ENCODE results near the gene RAB9A.

Gene RAB9A

GRCh38 chrX:13755254-13755653, 66.3 kb downstream of the RAB9A start:
- no peaks in the 10 kb centered on the region for H3K9me3 ChIP-seq (ENCODE audit: insufficient read depth, low read depth, low read length)
- H3K4me2 ChIP-seq (ENCODE audit: low read depth, low read length, poor library complexity, severe bottlenecking), result no peak overlapping the region
- H2AFZ ChIP-seq (ENCODE audit: low read length), result no peak overlapping the region
- no peak overlapping the region for H3K9ac ChIP-seq (ENCODE audit: low read depth, low read length, poor library complexity, severe bottlenecking)
- H3K4me3 ChIP-seq (ENCODE audit: low read length, poor library complexity, severe bottlenecking), result no peak overlapping the region
- H3K9me2 ChIP-seq (replicated peaks; ENCODE audit: low read depth, low read length), result no peaks in the 10 kb centered on the region
- H3K36me3 ChIP-seq (ENCODE audit: insufficient read depth, low read length), result peaks cover 41% of the 10 kb centered on the region; the same call in 1 of the 2 replicates
- TF ChIP-seq CTCF (conservative IDR thresholded peaks at IDR 0.05; ENCODE audit: low read length) (no peak), EZH2phosphoT487 (IDR thresholded peaks at IDR 0.05; ENCODE audit: borderline replicate concordance) (no peak)
- H3K27me3 ChIP-seq (ENCODE audit: insufficient read depth, low read length, poor library complexity, severe bottlenecking), result no peaks in the 10 kb centered on the region
- peaks cover 10% of the 10 kb centered on the region for H3K4me1 ChIP-seq (ENCODE audit: insufficient read depth, low read length, poor library complexity, severe bottlenecking)
- no peaks in the 10 kb centered on the region for H3K79me2 ChIP-seq (ENCODE audit: insufficient read depth, low read length)
- no peaks in the 10 kb centered on the region for H4K20me1 ChIP-seq (ENCODE audit: insufficient read depth, low read length, poor library complexity, severe bottlenecking)
- H3F3A ChIP-seq (ENCODE audit: low read depth), result no peaks in the 10 kb centered on the region

DNA sequence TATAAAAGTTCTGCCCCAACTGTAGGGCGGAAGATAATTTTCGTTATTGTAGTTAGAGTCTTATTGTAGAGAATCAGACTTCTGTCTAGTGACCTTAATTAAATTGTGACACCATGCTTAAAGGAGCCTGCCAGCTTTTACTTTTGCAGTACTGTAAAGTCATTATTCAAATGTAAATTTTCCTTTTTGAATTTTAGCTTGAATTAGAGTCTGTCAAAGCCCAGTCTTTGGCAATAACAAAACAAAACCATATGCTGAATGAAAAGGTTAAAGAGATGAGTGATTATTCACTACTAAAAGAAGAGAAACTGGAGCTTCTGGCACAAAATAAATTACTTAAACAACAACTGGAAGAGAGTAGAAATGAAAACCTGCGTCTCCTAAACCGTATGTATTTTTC, 67.5 kb downstream of the RAB9A start:
- no peak overlapping the region for H3K4me2 ChIP-seq (ENCODE audit: low read depth, low read length, poor library complexity, severe bottlenecking)
- H3K4me3 ChIP-seq (ENCODE audit: low read length, poor library complexity, severe bottlenecking), result no peak overlapping the region

GRCh38 chrX:13759152-13759718, 70.3 kb downstream of the RAB9A start:
- Histone ChIP-seq H3K9me2 (replicated peaks; ENCODE audit: low read depth, low read length) (no peaks in the 10 kb centered on the region), H4K20me1 (ENCODE audit: insufficient read depth, low read length, poor library complexity, severe bottlenecking) (no peaks in the 10 kb centered on the region), H3K4me1 (ENCODE audit: insufficient read depth, low read length, poor library complexity, severe bottlenecking) (peaks cover 10% of the 10 kb centered on the region), H3K36me3 (ENCODE audit: insufficient read depth, low read length) (peaks cover 66% of the 10 kb centered on the region), H3K79me2 (ENCODE audit: insufficient read depth, low read length) (no peaks in the 10 kb centered on the region), H3K27me3 (ENCODE audit: insufficient read depth, low read length, poor library complexity, severe bottlenecking) (no peaks in the 10 kb centered on the region), H3K9ac (ENCODE audit: low read depth, low read length, poor library complexity, severe bottlenecking) (no peak overlapping the region), H3F3A (ENCODE audit: low read depth) (no peaks in the 10 kb centered on the region), H2AFZ (ENCODE audit: low read length) (no peak overlapping the region), H3K4me3 (ENCODE audit: low read length, poor library complexity, severe bottlenecking) (no peak overlapping the region), H3K4me2 (ENCODE audit: low read depth, low read length, poor library complexity, severe bottlenecking) (no peak overlapping the region), H3K9me3 (ENCODE audit: insufficient read depth, low read depth, low read length) (no peaks in the 10 kb centered on the region)
- TF ChIP-seq CTCF (conservative IDR thresholded peaks at IDR 0.05; ENCODE audit: low read length) (no peak), EZH2phosphoT487 (IDR thresholded peaks at IDR 0.05; ENCODE audit: borderline replicate concordance) (no peak)

More for the DNA sequence above, 67.5 kb downstream of the RAB9A start:
- Histone ChIP-seq H3K9me2 (replicated peaks; ENCODE audit: low read depth, low read length) (no peaks in the 10 kb centered on the region), H3F3A (ENCODE audit: low read depth) (no peaks in the 10 kb centered on the region), H3K27me3 (ENCODE audit: insufficient read depth, low read length, poor library complexity, severe bottlenecking) (no peaks in the 10 kb centered on the region), H3K79me2 (ENCODE audit: insufficient read depth, low read length) (no peaks in the 10 kb centered on the region), H3K9me3 (ENCODE audit: insufficient read depth, low read depth, low read length) (no peaks in the 10 kb centered on the region), H3K9ac (ENCODE audit: low read depth, low read length, poor library complexity, severe bottlenecking) (no peak overlapping the region), H2AFZ (ENCODE audit: low read length) (no peak overlapping the region), H3K4me1 (ENCODE audit: insufficient read depth, low read length, poor library complexity, severe bottlenecking) (peaks cover 10% of the 10 kb centered on the region), H3K36me3 (ENCODE audit: insufficient read depth, low read length) (peaks cover 50% of the 10 kb centered on the region; the same call in 1 of the 2 replicates), H4K20me1 (ENCODE audit: insufficient read depth, low read length, poor library complexity, severe bottlenecking) (no peaks in the 10 kb centered on the region)
- TF ChIP-seq EZH2phosphoT487 (IDR thresholded peaks at IDR 0.05; ENCODE audit: borderline replicate concordance), result no peak
- TF ChIP-seq CTCF (conservative IDR thresholded peaks at IDR 0.05; ENCODE audit: low read length), result no peak

Measured in Loucy (cell line).